ENCODE data around the gene TANC1.

TANC1 gene

DNA sequence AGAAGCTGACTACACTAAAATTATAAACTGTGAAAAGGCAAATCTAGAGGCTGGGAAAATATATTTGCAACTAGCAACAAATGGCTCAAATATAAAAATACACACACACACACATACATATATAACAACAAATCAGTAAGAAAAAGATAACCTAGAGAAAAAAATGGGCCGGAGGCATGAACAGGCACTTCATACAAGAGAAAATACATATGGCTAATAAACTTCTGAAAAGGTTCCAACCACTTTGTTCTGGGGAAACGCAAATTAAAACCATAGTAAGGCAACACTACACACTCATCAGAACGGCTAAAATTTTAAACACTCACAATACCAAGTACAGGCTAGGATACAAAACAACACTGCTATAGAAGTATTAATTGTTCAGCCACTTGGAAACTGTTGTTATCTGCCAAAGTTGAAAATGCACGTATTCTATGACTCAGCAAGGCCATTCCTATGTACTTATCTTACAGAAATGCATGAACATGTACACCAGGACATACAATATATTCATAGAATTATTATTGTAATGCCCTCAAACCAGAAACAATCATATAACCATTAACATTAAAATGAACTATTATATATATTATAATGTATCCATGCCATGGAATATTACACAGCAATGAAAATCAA, 302.4 kb downstream of the TANC1 start:
- TF ChIP-seq REST (IDR thresholded peaks at IDR 0.05; ENCODE audit: insufficient read depth in 1 of 2, low read depth in 2 of 2, low read length in 2 of 2) = no peak
- TF ChIP-seq FOXP2 (optimal IDR thresholded peaks at IDR 0.05; ENCODE audit: borderline replicate concordance, extremely low read depth, extremely low read length, insufficient read depth) = no peak
- TF ChIP-seq TAF1 (IDR thresholded peaks at IDR 0.05; ENCODE audit: borderline replicate concordance, insufficient read depth, low read length) = no peak
- TF ChIP-seq POLR2AphosphoS5 (IDR thresholded peaks at IDR 0.05; ENCODE audit: low read depth, low read length) = no peak
- no peak for TF ChIP-seq SIN3A (IDR thresholded peaks at IDR 0.05; ENCODE audit: borderline replicate concordance, insufficient read depth, low read length)

- TF ChIP-seq REST (IDR thresholded peaks at IDR 0.05; ENCODE audit: insufficient read depth in 1 of 2, low read depth in 2 of 2, low read length in 2 of 2) = no peak
- TF ChIP-seq FOXP2 (optimal IDR thresholded peaks at IDR 0.05; ENCODE audit: borderline replicate concordance, extremely low read depth, extremely low read length, insufficient read depth) = no peak
- no peak for TF ChIP-seq POLR2AphosphoS5 (IDR thresholded peaks at IDR 0.05; ENCODE audit: low read depth, low read length)
- no peak for TF ChIP-seq SIN3A (IDR thresholded peaks at IDR 0.05; ENCODE audit: borderline replicate concordance, insufficient read depth, low read length)
These were observed 303.7 kb downstream of the TANC1 start for GRCh38 chr2:159272156-159272555.

DNA sequence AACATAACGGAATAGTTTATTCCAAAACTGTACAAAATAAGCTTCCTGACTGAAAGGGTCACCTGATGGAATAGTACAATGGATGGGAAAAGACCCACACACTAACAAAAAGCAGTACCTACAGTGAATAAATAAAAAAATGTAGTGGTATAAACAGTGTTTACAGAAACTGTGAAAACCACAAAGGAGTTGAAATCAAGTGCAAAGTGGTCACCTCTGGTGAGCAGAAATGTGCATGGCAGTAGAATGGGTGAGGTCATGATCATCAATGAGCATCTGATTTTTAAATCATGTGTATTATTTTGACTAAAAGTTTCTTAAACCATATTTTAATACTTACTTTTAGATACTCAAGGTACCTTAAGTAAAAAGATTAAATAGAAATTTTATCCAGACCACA, 306.7 kb downstream of the TANC1 start:
- TF ChIP-seq SIN3A (IDR thresholded peaks at IDR 0.05; ENCODE audit: borderline replicate concordance, insufficient read depth, low read length) = no peak
- TF ChIP-seq FOXP2 (optimal IDR thresholded peaks at IDR 0.05; ENCODE audit: borderline replicate concordance, extremely low read depth, extremely low read length, insufficient read depth) = no peak
- no peak for TF ChIP-seq REST (IDR thresholded peaks at IDR 0.05; ENCODE audit: insufficient read depth in 1 of 2, low read depth in 2 of 2, low read length in 2 of 2)
- TF ChIP-seq POLR2AphosphoS5 (IDR thresholded peaks at IDR 0.05; ENCODE audit: low read depth, low read length) = no peak
- TF ChIP-seq TAF1 (IDR thresholded peaks at IDR 0.05; ENCODE audit: borderline replicate concordance, insufficient read depth, low read length) = no peak

GRCh38 chr2:159279700-159280099, 311.3 kb downstream of the TANC1 start:
- TF ChIP-seq TAF1 (IDR thresholded peaks at IDR 0.05; ENCODE audit: borderline replicate concordance, insufficient read depth, low read length) (no peak), SIN3A (IDR thresholded peaks at IDR 0.05; ENCODE audit: borderline replicate concordance, insufficient read depth, low read length) (no peak), POLR2AphosphoS5 (IDR thresholded peaks at IDR 0.05; ENCODE audit: low read depth, low read length) (no peak), REST (IDR thresholded peaks at IDR 0.05; ENCODE audit: insufficient read depth in 1 of 2, low read depth in 2 of 2, low read length in 2 of 2) (no peak), FOXP2 (optimal IDR thresholded peaks at IDR 0.05; ENCODE audit: borderline replicate concordance, extremely low read depth, extremely low read length, insufficient read depth) (no peak)

DNA sequence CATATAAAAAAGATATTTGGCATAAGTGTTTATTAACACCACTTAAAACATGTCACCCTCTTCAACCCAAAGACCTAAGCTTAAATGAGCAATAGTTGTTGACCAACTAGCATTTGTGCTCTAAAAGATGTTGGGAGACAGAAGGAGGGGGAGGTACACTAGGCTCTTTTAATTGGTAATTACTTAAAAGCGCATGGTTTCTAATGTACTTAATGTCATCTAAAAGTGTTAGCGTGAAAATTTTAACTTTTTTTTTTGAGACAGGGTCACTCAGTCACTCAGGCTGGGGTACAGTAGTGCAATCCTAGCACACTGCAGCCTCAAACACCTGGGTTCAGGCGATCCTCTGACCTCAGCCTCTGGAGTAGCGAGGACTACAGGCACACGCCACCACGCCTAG, 312.6 kb downstream of the TANC1 start:
- TF ChIP-seq REST (IDR thresholded peaks at IDR 0.05; ENCODE audit: insufficient read depth in 1 of 2, low read depth in 2 of 2, low read length in 2 of 2) = no peak
- no peak for TF ChIP-seq POLR2AphosphoS5 (IDR thresholded peaks at IDR 0.05; ENCODE audit: low read depth, low read length)
- TF ChIP-seq FOXP2 (optimal IDR thresholded peaks at IDR 0.05; ENCODE audit: borderline replicate concordance, extremely low read depth, extremely low read length, insufficient read depth) = no peak
- TF ChIP-seq SIN3A (IDR thresholded peaks at IDR 0.05; ENCODE audit: borderline replicate concordance, insufficient read depth, low read length) = no peak
- TF ChIP-seq TAF1 (IDR thresholded peaks at IDR 0.05; ENCODE audit: borderline replicate concordance, insufficient read depth, low read length) = no peak

Data from PFSK-1 (cell line).